HG02763 (cell line): ENCODE measurements around the gene C9orf43.
A peak's percentile ranks its signal among the peaks of the same experiment; 100 is the strongest.
"Not testable (repeated sequence)": the region's sequence is repeated elsewhere in the genome, so short reads cannot be mapped to it uniquely, and the experiment has no call there.

Source experiments
- ATAC-seq: cut with Tn5 transposase; IDR thresholded peaks from one replicate; pipeline ENCODE4 v1.9.1; 2021; ENCODE audit warnings: mild to moderate bottlenecking, moderate library complexity; ENCODE audit not compliant: unreplicated experiment

Gene C9orf43

DNA sequence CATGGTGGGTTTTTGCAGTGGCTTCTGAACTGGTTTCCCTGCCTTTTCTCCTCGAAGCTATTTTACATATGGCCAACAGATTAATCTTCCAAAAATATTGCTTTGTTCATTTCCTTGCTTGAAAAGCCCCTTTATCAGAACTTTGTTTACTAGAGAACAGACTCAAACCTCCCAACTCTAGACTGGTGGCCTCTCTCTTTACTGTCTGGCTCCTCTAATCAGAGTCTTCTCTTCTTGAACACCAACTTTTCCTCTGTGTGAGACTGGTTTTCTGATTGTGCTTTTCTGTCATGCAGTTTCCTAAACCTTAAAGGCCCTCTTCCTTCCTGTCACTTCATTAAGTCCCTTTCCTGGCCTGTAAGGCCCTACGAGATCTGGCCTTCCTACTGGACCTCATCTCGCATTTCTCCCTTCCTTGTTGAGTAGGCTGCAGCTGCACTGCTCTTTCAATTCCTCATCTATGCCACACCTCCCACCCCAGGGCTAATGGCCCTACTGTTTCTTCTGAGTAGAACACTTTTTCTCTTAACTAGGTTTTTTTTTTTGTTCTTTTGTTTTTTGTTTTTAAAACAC lies 5.7 kb downstream of the C9orf43 start:
- ATAC-seq, result peak; percentile 94

DNA sequence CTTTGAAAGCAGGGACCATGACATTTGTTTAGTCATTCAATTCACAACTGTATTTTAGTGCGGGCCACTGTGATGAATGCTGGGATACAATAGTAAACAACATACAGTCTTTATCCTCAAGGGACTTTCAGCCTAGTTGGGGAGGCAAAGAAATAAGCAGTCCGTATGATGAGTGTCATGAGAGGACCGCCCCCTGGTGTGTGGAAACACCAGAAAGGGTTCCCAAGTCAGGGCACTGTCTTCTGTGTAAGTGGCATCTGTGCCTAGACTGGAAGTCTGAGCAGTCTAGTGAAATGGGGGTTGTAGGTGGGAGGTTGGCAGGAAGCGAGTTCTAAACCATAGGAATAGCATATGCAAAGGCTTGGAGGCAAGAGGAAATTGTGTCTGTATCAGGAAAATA lies 6.8 kb downstream of the C9orf43 start:
- no peak for ATAC-seq

DNA sequence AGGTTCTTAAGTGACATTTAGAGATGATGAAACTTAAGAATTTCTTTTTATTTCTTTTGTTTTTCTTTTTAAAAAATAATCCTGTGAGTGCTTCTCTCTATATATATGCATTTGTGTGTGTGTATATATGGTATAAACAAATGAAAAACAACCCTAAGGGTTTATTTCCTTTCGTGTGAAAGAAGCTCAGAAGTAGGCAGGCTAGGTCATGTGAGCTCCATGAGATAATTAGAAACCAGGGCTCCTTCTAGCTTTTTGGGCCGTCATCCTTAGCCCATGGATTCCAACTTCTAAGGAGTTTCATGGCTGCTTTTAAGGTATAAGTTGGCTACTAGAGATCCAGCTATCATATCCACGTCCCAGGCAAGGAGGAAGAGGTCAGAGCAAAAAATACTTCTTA lies 11.2 kb downstream of the C9orf43 start:
- ATAC-seq, result no peak

DNA sequence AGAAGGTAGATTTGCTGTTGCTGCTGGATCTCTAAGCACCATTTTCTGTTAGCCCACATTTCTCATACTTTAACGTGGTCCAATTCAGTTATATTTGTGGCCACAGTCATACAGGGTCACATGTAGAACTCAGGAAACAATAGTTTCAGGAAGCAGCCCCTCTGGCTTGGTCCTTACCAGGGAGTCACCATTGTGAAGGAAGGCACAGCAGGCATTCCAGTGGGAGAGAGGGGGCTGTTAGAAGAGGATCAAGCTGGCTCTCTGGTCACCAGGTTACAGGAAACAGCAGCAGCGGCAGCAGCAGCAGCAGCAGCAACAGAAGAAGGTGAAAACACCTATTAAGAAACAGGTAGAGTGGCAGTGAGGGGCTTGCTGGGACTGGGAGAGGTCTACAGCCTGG lies 14.5 kb downstream of the C9orf43 start:
- ATAC-seq, result no peak

DNA sequence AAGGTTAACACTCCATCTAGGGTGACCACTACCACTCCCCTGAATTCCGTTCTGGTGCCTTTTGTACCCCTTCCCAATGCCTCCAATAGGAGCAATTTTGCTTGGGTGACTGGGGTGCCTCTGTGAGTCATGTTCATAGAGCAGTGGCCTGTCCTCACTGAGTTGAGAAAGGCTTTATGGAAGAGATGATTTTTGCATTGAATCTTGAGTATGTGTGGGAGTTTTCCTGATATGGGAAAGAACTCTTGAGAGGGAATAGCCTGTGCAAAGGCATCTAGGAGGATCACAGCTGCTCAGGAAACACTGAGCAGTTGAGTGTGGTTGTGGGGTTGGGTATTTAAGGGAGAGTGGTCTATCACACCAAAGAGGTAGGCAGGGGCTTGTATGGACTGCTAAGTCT lies 16.2 kb downstream of the C9orf43 start:
- no peak for ATAC-seq

DNA sequence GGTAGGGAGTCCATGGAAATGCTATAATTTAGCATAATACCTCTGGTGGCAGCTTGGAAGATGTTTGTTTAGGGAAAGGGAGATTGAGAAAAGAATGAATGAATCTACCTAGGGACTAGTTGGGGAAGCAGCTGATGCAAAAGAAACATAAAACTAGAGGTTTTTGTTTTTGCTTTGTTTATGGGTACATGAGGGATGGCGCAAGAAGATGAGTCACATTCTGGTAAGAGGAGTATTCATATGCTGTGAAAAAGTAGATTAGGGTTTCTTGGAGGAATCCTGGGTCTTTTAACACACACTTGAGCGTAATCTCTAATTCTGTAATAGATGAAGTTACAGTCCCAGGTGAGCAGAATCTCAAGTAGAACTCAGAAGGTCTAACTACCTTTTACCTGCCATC lies 17.1 kb downstream of the C9orf43 start:
- no peak for ATAC-seq

DNA sequence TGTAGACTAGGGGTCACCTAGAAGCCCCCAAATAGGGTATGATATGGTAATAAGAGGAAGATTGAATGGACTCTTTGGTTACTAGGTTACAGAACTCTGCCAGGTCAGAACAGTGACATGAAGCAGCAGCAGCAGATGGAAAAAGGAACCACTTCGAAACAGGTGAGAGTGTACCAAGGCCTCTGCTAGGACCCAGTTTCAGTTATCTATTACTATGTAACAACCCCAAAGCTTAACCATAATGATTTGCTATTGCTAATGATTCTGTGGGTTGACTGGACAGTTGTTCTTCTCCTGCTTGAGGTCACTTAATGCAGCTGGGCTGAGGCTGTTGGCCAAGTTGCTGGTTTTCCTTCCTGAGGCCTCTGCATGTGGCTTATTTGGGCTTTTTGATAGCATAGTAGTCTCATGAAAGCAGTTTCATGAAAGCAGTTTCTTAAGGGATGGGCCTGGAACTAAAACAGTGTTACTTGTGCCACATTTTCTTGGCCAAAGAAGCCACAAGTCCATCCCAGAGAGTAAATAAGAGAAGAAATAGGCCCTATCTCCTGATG lies 17.6 kb downstream of the C9orf43 start:
- ATAC-seq, result no peak

DNA sequence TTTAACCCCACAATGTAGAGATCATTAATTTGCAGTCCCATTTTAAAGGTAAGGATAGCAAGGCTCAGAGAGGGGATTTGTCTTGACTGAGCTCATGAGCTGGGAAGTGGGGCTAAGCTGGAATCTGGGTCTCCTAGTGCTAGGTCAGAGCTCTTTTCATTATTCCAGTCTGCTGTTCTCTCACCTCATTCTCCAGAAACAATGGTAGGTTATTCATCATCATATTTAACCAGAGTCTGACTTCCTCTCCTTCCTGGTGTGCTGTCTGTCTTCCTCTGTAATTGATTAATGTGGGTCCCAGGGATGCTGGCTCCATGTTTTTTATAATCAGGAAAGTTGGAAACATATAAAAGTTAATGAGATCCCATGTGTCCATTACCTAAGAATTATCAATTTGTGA lies 20.6 kb downstream of the C9orf43 start:
- no peak for ATAC-seq

DNA sequence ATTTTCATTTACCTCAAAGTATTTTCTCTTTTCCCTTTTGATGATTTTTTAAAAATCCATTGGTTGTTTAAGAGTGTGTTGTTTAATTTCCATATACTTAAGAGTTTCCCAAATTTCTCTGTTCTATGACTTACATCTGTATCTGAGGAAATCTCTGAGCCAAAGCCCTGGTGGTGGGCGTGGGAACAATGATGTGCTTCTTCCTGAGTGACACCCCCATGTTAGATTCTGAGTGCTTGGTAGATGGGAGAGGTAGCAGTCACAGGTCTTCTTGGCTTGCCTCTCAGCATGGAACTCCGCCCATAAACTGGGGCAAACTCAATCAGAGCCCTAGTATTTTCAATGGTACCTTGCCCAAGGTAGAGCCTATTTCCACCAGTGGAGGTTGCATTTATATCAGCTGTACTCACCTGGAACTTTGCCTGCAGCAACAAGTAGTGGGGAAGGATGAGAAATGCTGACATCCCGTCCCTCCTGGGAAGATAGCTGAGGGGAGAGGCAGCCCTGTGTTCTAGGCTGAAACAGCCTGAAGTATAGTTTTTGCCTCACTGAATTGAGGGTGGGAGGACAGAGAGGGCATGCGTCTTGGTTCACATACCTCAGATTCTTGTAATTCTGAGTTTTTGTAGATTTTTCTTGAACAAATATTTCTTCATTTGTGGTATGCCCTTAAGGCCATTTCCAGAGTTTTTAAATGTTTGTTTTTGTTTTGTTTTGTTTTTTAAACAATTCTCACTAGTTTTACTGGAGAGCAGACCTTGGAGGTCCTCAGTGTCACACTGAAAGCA lies 26.4 kb downstream of the C9orf43 start:
- no peak for ATAC-seq

DNA sequence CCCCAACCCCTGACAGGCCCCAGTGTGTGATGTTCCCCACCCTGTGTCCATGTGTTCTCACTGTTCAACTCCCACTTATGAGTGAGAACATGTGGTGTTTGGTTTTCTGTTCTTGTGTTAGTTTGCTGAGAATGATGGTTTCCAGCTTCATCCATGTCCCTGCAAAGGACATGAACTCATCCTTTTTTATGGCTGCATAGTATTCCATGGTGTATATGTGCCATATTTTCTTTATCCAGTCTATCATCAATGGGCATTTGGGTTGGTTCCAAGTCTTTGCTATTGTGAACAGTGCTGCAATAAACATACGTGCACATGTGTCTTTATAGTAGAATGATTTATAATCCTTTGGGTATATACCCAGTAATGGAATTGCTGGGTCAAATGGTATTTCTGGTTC lies 27.2 kb downstream of the C9orf43 start:
- not testable (repeated sequence) for ATAC-seq

DNA sequence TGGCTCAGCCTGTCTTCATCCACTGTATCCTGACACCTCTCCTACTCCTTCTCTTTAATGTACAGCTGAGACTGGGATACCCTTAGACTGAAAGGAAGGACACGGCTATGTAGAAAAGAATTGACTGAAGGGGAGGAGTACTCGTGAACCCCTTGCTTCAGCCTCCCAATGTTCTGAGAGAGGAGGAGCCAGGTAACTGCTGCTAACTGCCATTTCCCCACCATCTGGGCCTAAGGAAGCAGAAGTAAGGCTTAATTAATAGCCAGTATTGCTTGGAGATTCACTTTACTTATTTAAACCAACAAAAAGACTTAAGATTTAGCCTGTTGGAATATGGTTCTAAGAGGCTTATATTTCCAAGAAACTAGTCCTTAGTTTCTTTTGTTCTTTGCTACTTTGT lies 34.2 kb downstream of the C9orf43 start:
- no peak for ATAC-seq

DNA sequence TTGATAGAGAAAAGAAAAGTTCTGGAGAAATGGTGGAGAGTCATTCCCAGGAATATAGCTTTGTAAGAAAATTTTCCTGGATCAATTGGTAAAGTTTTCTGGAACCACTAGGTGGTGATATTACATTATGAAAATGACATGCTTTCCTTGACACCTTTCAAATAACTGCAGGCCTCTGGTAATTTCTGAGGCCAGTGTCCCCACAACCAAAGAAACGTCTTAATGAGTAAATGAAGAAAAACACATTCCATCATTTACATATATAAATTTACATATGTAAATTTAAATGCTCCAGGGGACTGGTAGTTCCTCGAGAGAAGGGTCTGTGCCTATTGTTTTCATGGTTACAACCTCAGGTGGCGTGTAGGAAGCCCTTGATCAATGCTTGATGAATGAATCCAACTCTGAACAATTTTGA lies 35.8 kb downstream of the C9orf43 start:
- no peak for ATAC-seq

DNA sequence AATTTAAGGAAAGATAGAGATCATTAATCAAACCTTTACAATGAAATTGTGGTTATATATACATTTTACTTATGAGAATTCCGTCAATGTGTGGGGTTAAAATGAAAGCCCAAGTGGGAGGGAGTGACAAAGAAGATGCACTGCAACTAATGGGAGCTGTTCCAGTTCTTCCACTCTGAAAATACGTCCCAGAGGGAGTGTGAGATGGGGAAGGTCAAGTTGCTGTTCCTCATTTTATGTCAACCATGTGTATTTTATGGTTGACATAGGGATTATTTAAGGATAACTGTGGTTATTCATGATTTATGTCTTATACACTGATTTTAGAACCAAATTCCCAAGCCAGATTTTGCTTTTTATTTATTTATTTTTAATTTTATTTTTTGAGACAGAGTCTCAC lies 38.8 kb downstream of the C9orf43 start:
- no peak for ATAC-seq

DNA sequence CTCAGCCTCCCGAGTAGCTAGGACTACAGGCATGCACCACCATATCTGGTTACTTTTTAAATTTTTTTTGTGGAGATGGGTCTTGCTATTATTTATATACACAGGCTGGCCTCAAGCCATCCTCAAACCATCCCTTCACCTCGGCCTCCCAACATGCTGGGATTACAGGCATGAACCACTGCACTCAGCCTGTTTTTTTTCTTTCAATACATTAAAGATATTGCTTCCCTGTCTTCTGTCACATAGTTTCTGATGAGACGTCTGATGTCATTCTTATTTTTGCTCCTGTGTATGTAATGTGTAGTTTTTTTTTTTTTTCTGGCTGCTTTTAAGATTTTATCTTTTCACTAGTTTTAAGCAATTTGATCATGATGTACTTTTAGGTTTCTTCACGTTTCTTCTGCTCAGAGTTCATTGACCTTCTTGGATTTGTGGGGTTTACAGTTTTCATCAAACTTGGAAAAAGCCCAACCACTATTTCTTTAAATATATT lies 41.6 kb downstream of the C9orf43 start:
- no peak for ATAC-seq

DNA sequence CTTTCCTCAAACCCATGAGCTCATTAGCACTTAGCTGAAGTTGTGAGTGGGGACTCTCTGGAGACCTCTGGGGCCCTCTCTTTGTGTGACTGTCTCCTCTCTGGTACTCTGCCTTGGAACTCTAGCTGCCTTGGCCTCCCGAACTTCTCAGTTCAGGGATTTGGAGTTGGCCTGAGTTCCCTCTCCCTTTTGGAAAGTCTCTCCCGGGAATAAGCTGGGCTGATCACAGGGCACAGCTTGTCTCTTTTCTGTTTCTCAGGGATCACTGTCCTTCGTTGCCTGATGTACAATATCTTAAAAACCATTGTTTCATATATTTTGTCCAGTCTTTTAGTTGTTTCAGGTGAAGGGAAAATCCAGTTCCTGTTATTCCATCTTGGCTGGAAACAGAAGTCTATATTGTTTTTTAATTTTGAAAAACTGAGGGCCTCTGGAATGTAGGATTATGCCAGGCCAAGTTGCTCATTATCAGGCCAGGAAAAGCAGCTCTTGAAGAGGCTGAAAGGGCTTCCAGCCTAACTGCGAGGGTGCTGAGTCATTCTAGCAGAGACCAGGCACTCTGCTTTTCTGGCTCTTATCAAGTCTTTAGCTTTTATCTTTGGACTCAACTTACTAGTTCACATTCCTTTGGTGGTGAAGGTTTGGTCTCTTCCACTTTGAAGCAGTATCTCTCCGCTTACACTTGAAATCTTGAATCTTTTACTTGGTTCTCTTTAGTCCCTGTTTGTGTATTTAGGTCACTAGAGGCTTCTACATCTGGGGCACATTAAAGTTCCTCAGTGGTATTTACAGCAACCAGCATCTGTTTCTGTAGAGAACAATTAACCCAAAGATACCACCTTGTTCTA lies 44.6 kb downstream of the C9orf43 start:
- ATAC-seq, result no peak

DNA sequence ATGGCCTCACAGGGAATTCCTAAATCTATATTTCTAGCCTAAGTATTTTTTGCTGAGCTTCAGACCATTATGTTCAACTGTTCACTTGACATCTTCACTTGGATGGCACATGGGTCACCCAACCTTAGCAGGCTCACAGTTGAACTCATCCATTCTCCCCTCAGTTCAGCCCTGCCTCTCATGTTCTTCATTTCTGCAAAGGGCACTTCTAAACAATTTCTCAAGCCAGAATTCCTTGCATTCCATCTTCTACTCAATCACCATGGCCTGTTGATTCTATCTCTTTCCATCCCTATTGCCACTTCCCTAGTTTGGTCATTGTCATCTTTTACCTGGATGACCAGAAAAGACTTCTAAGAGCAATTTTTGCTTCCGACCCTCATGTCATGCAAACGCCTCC lies 45.7 kb downstream of the C9orf43 start:
- no peak for ATAC-seq

DNA sequence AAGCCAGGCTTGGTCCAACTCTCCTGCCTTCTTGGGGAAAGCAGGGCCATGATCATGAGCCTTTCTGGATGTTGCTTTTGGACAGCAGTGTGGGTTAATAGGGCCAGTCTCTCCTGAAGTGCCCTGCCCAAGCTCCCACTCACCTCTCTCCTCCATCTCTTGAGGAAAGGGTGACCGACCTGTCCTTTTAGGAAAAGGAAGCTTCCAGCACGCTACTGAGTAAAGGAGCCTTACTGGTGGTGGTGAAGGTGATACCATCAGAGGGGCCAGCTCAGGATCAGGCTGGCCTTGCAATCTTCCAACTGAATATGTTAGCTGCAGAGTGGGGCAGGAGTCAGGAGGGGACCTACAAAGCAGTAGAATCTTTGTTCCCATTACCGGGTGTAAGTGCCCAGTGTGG lies 50.7 kb downstream of the C9orf43 start:
- no peak for ATAC-seq

DNA sequence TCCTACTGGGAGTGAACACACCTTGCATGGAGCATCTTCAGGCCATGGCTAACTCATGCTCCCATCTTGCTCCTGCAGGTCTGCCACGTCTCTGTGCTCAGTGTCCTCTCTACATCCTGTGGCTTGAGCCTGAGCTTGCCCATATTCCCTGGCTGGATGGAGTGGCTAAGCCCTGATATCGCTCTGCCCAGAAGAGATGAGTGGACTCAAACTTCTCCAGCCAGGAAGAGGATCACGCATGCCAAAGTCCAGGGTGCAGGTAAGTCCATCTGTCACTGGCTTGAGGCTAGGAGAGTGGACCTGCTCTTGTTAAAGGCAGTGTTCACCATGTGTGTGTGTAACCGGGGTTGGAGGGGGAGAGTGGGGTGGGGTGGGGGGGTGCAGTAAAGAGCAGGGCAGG lies 51.4 kb downstream of the C9orf43 start:
- ATAC-seq, result no peak

DNA sequence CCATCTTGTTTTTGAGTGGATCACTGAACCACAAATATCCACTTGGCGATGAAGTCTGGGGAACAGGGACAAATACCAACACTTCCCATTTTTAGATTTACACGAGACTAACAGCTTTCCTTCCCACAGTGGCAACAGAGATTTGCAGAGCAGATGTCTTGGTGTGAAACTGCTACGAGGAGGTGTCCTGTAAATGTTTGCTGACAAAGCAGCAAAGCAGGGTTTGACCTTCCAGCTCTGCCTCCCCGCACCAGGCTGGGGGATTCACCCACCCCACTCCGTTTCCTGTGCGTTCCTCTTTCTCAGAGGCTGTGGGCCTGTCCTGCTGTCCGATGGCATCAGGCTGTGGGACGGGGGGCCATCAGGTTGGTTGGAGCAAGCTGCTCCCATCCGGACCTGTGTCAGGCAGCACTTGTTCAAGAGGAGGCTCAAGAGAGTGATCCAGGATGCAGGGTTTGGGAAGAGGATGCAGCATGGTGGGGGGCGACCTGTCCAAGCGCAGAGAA lies 52.3 kb downstream of the C9orf43 start:
- no peak for ATAC-seq

DNA sequence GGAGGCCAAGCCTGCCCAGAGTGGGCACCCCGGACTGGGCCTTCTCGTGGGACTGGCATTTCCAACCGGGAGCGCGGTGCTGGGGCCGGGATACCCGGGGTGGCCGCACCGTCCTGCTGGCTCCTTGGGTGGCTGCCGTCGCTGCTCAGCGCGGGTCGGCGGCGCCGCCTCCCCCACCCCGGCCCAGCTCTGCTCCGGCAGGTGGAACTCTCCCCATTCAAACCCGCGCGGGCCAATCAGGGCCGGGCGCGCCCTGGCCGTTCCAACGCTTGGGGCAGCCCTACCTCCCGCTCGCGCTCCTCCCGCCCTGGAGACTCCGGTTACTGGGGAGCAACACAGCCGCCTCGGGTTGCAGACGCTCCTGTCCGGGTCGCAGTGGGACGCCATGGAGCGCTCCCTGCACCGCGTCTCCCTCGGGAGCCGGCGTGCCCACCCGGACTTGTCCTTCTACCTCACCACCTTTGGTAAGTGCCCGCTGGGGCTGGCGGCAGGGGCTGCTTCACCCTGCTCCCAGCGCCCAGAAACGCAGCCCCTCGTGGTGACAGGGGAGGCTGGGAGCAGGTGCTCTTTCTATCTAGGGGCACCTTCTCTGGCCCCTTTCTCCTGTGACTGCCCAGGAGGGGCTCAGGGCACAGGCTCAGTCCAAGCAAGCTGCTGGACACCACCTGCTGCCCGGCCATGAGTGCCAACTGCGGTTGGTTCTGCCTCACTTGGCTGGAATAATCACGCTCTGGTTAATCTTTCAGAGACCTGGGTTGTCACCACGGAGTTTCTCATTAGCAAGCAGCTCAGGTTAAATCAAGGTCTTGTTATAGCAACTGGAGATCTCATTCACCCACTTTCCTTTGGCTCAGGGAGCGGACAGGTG lies 53.1 kb downstream of the C9orf43 start, which contains the start of gene RGS3:
Gene RGS3, plus strand, starts transcription at position 310 of the 868 bp plus-strand sequence. Its CDS starts 76 bp downstream, at position 386.
- ATAC-seq, result no peak
